GM23338 (cell line): Measurements from ENCODE around the gene USH1C.

Source experiments
- CREB1 ChIP-seq: fragments of 250-450 bp; sonication (Bioruptor Pico); IDR thresholded peaks from 2 replicates; pipeline ENCODE4 v1.5.0; 2020; ENCODE audit warnings: low read depth, mild to moderate bottlenecking, moderate library complexity
- CTCF ChIP-seq, 2 experiments: fragments of 200-600 bp in 1 of 2; sonication (generic) in 1 of 2; conservative IDR thresholded peaks; 2 replicates each; pipeline versions ENCODE4 v1.5.1 to v1.6.1; 2016 to 2017; ENCODE audit warnings: antibody characterized with exemption in 2 of 2, low read depth in 2 of 2, mild to moderate bottlenecking in 2 of 2, moderate library complexity in 1 of 2
- ETS1 ChIP-seq: IDR thresholded peaks from 2 replicates; pipeline ENCODE4 v1.6.1; 2016; ENCODE audit warnings: antibody characterized with exemption
- EZH2 ChIP-seq: fragments of 200-600 bp; sonication (generic); IDR thresholded peaks from one replicate; pipeline ENCODE4 v1.8.0; 2017; ENCODE audit warnings: antibody characterized with exemption, mild to moderate bottlenecking, low read depth; ENCODE audit not compliant: unreplicated experiment
- EZH2phosphoT487 ChIP-seq: fragments of 200-600 bp; sonication (generic); IDR thresholded peaks from one replicate; pipeline ENCODE4 v1.8.1; 2018; ENCODE audit warnings: antibody characterized with exemption; ENCODE audit not compliant: unreplicated experiment
- JUNB ChIP-seq: IDR thresholded peaks from one replicate; pipeline ENCODE4 v1.6.1; 2016; ENCODE audit warnings: antibody characterized with exemption; ENCODE audit not compliant: unreplicated experiment
- NANOG ChIP-seq: IDR thresholded peaks from 2 replicates; pipeline ENCODE4 v1.6.1; 2016; ENCODE audit warnings: antibody characterized with exemption, borderline replicate concordance
- POLR2AphosphoS5 ChIP-seq: IDR thresholded peaks from 2 replicates; pipeline ENCODE4 v1.6.1; 2016; ENCODE audit warnings: antibody characterized with exemption, low read depth
- REST ChIP-seq: IDR thresholded peaks from one replicate; pipeline ENCODE4 v1.6.1; 2018; ENCODE audit warnings: antibody characterized with exemption; ENCODE audit not compliant: unreplicated experiment
- STAT1 ChIP-seq: IDR thresholded peaks from one replicate; pipeline ENCODE4 v1.6.1; 2016; ENCODE audit warnings: antibody characterized with exemption; ENCODE audit not compliant: unreplicated experiment
- ZNF114 ChIP-seq: fragments of 250-450 bp; sonication (Bioruptor Pico); IDR thresholded peaks from 2 replicates; pipeline ENCODE4 v1.5.0; 2020; ENCODE audit warnings: mild to moderate bottlenecking, moderate library complexity

- TF ChIP-seq EZH2: no peak
- TF ChIP-seq CTCF (conservative IDR thresholded peaks at IDR 0.05; ENCODE audit: low read depth in 2 of 2): no peak
- TF ChIP-seq NANOG: no peak
- no peak for TF ChIP-seq POLR2AphosphoS5
- no peak for TF ChIP-seq ETS1
- TF ChIP-seq REST: no peak
- TF ChIP-seq ZNF114: no peak
- TF ChIP-seq EZH2phosphoT487: no peak
- TF ChIP-seq JUNB: no peak
- TF ChIP-seq CREB1: no peak
- no peak for TF ChIP-seq STAT1
Observed at GRCh38 chr11:17488563-17488962, 55.7 kb downstream of the USH1C start.
